ENCODE measurements around the gene ACOX1.

The ACOX1 gene

GRCh38 chr17:75896415-75897159 is 82.4 kb downstream of the ACOX1 start, which contains the start of gene TRIM65:
Gene TRIM65 (minus strand): TSS chr17:75896951. CDS start chr17:75896937, 14 bp downstream.
- peak within 1 kb of the TSS; percentile 67 for H3K4me3 ChIP-seq (ENCODE audit: low read depth, low read length)
- DNase-seq (ENCODE audit: low read depth) = peak; percentile 28

DNA sequence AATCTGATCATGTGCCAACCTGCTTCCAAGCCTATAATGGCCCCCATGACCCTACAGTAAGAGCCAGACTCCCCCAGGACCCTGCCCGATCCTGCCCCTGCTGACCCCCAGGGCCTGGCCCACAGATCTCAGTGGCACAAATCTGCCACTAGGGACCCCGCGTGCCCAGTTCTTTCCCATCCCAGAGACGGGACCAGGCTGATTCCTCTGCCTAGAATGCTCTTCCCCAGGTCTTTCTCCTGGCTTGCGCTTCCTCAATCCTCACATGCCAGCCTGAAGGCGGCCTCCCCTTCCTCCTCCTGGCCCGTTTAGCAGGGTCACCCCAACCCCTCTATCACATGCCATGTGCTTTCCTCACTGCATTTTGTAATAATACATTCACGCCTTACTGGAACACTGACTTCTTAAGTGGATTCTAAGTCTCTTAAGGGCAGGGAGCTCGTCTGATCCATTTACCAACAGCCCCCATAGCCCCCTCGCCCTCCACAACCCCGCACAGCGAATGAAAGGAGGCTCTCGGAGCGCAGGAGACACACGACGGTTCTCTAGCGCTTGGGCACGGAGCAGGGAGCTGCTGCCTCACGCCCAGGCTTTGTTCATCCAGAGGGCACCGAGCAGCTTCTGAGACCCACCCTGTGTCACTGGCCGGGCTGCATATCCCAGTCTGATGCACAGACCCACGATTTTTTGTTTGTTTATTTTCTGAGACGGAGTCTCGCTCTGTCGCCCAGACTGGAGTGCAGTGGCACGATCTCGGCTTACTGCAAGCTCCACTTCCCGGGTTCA is 83.4 kb downstream of the ACOX1 start:
- DNase-seq (ENCODE audit: low read depth) = no peak
- H3K4me3 ChIP-seq (ENCODE audit: low read depth, low read length) = peak overlapping the region; percentile 67

DNA sequence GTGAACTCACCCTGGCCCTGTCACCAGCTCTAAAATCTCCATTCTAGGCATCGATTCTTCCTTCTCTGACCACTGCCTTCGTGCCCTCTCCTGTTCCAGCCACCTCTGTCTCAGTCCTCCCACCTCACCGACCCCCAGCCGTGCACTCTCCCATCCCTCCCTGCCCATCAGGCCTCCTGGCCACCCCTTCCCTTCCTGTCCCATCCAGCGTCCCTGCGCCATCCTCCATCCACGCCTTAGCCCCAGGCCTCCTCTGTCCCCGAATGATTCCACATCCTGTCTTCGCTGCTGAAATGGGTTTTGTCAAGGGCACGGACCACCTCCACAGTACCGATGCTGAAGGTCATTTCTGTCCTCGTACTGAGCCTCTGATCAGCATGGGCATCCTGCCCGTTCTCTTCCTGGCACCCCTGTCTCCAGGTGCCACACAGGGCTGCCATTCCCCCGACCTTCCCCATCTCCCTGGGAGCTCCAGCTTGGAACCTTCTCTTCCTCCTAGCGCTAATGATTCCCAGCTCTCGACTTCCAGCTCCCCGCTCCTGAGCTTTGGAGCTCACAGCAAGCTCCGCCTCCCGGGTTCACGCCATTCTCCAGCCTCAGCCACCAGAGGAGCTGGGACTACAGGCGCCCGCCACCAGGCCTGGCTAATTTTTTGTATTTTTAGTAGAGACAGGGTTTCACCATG is 84.8 kb downstream of the ACOX1 start:
- no peak for DNase-seq (ENCODE audit: low read depth)
- no peak overlapping the region for H3K4me3 ChIP-seq (ENCODE audit: low read depth, low read length)

- H3K4me3 ChIP-seq (ENCODE audit: low read depth, low read length) = no peak overlapping the region
- no peak for DNase-seq (ENCODE audit: low read depth)
These were observed 85.5 kb downstream of the ACOX1 start for GRCh38 chr17:75893305-75894048.

- no peak for DNase-seq (ENCODE audit: low read depth)
- no peak overlapping the region for H3K4me3 ChIP-seq (ENCODE audit: low read depth, low read length)
These were observed 86.3 kb downstream of the ACOX1 start for GRCh38 chr17:75892556-75893224.

DNA sequence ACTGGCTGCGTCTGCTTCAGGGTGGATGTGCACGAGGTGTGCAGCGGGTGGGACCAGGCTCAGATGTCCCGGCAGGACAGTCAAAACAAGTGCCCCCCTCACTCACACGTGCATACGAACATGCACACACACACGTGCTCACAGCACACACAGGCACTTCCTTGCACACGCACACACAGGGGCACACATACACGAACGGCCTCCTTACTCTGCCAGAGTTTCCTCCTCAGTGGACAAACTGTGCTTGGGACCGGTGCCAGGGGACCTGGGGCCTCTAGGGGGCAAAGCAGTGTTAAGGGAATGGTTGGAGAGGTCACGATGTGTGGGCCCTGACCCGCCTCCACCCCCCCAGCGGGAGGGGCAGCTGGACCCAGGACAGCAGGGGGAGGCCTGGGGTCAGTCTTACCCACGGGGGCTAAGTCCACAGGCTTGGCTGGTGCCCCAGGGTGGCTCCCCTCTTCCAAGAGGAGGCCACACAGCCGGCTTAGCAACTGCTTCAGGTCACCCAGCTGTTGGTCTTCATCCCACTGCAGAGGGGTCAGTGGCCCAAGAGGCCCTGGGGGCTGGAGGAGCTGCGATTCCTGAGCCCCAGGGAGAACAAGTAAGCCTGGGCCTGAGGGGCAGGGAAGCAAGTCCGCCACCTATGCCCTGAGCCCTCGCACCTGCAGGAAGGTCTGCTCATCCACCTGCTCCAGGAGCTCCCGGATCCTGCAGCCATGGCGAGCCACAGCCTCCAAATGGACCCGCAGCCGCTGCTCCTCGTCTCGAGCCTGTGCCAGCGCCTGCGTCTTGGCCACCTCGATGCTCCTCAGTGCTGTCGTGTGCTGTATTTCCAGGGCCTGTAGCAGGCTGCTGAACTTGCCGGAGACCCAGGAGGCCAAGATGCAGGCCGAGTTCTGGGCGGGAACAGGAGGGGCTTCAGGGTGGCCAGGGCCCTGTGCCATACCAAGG is 87.1 kb downstream of the ACOX1 start:
- H3K4me3 ChIP-seq (ENCODE audit: low read depth, low read length) = no peak overlapping the region
- DNase-seq (ENCODE audit: low read depth) = no peak
